ENCODE measurements around the gene SNTG2.

Gene SNTG2

DNA sequence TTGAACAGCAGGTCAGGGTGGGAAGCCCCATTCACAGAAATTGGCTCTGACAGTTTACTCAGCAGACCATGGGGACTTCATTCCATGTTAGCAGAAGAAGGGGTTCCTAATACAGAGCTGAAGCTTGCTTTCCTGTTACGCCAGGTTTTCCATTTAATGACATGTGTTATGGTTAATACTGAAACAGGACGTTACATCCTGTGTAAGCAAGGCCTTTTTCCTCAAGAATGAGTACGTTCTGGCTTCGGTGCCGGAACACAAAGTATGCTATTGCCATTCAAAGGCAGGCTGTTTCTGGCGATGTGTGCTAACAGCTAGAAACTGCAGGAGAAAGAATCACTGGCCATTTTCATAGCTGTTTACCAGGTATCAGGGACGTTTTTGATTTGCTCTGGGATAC is 190.4 kb downstream of the SNTG2 start:
- TF ChIP-seq GATA1 (IDR thresholded peaks at IDR 0.05; ENCODE audit: low read depth, low read length), result no peak
- DNase-seq, result no peak

DNA sequence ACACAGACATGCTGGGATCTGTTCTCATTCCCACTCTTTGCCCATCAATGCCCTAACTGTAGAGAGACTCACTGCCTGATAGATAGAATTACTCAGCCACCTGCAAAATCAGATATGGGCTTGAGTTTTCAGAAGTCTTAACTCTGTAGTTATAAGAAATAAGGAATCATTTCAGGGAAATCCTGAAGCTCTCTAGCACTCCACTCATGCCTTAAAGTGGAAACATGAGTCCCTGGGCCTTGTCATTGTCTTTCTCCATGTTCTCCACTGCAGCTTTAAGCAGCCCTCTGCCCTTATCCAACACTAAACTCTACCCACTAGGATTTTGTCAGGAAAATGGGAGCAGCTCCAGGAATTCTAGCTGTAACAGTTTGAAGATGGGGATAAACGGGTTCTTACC is 192.5 kb downstream of the SNTG2 start:
- TF ChIP-seq GATA1 (IDR thresholded peaks at IDR 0.05; ENCODE audit: low read depth, low read length), result no peak
- no peak for TF ChIP-seq POLR2A (IDR thresholded peaks at IDR 0.05; ENCODE audit: low read length)
- no peak for DNase-seq

DNA sequence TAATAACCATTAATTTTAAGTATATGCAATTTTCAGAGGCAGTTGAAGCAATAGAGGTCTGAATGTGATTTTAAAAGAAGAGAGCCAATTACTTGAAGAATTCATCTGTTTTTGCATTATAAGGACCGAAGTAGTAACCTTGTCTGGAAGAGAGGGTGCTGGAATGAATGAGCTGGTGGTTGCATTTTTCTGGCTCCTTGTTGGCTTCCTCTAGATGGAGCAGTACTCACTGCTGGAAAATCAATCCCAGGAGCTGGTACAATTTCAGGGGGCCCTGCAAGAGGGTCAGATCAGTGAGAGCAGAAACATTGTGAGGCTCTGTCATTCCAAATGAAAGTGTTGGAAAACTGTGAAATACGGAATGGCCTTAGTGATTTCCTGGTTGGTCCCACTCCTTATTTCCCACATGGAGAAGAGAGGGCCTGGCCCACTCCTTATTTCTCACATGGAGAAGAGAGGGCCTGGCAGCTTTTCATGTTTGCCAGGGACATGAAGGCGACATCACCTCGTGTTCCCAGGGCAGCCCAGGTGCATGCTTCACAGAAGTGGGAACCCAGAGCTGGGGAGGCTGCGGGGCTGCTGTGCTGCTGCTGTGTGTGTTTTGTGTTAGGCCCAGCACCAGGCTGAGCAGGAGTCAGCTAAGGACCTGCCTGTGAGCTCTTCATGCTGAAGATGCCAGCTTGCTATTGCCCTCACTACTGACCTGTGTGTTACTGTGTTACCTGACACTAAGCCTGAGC is 197.4 kb downstream of the SNTG2 start:
- TF ChIP-seq POLR2A (IDR thresholded peaks at IDR 0.05; ENCODE audit: low read length), result no peak
- TF ChIP-seq GATA1 (IDR thresholded peaks at IDR 0.05; ENCODE audit: low read depth, low read length), result no peak

DNA sequence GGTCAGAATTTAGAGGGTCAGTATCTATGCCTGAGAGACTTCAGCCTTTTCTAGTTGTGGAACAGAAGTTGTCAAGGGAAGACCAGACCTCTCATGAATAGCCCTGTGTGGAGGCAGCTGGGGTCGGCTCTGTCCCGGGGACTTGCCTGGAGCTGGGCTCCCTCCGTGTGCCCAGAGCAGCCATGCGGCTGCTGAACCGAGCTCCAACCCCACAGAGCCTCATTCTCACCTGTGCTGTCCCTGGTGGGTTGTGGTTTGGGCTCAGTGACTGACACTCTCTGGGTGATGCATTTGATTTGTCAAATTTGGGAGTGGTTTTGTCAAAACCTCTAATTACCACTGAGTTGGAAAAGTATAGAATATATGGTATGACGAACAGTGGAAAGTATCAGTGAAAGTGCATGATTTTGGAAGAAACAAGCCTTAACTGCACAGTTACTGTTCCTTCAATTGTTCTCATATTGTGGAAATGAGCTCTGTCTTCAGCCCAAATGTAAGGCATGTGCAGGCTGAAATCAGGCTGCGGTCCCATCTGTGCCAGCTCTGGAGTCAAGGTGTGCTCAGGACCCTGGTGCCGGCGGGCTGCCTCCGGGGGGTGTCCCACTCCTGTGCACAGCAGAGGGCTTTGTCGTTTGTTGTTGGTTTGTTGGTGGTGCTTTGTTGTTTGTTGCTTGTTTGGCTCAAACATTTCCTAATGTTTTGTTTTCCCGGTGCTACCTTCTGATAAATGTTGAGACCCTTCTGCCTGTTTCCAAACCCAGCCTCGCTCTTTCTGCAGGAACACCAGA is 200.3 kb downstream of the SNTG2 start:
- DNase-seq, result no peak
- TF ChIP-seq POLR2A (IDR thresholded peaks at IDR 0.05; ENCODE audit: low read length), result no peak
- no peak for TF ChIP-seq GATA1 (IDR thresholded peaks at IDR 0.05; ENCODE audit: low read depth, low read length)

More for the DNA sequence above, 197.4 kb downstream of the SNTG2 start:
- DNase-seq, result no peak

DNA sequence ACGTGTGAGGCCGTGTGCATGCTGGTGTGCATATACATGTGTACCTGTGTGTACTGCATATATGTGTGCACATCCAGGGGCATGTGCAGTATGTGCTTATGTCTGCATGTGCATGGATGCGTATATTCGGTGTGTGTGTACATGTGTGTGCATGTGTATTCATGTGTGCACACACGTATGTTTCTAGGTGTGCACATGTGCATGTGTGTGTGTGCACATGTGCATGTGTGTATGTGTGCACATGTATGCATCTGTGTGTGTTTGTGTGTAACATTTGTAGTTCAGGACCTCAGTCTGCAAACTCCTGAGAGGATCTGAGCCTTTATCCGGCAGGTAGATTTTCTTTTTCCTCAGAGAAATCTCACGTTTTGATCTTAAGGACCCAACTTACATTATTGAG is 201.7 kb downstream of the SNTG2 start:
- no peak for TF ChIP-seq POLR2A (IDR thresholded peaks at IDR 0.05; ENCODE audit: low read length)
- no peak for TF ChIP-seq GATA1 (IDR thresholded peaks at IDR 0.05; ENCODE audit: low read depth, low read length)
- no peak for DNase-seq

DNA sequence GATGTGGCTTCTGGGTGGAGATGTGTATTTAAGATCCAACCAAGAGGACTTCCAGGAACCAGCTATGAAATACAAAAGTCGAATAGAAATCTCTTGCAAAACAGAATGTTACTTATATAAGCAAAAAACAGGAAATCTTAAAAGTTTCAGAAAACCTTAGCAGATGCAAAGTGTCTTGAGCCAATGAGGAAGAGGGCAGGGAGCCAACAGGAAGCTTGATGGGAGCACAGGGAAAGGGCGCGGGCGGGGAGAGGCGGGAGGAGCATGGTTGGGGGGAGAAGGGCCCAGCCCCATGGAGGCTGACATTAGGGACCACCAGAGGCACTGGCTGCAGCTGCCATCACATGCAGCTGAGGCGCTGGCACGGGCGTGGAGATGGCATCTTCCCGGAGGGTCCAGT is 203.3 kb downstream of the SNTG2 start:
- TF ChIP-seq POLR2A (IDR thresholded peaks at IDR 0.05; ENCODE audit: low read length) (no peak), GATA1 (IDR thresholded peaks at IDR 0.05; ENCODE audit: low read depth, low read length) (no peak)
- no peak for DNase-seq

DNA sequence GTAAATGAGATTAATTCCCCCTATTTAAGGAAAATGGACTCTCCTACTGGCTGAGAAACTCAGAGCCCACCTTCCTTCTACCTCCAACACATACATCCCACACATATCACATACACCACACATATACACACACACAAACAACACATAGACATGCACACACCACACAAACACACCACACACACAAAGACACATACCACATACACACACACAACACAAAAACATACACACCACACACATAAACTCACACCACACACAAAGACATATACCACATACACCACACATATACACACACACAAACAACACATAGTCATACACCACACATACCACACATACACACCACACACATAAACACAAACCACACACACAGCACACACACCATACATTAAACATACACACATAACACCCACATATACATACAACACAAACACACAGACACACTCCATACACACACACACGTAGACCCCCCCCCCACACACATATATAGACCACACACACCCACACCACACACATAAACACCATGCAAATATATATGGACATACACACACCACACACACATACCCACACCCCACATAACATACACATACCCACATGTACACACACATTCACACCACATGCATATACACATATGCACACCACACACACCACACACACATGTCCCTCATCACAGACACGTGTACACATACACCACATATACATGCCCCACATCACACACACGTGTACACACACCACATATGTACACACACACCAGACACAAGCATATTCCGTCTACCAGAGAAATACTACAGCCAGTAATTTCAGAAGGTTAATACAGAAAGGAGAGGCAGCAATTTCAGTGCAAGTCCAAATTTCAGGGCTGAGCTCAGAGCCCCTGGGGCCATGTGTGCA is 204.3 kb downstream of the SNTG2 start:
- TF ChIP-seq GATA1 (IDR thresholded peaks at IDR 0.05; ENCODE audit: low read depth, low read length), result no peak
- no peak for TF ChIP-seq POLR2A (IDR thresholded peaks at IDR 0.05; ENCODE audit: low read length)
- DNase-seq, result no peak

DNA sequence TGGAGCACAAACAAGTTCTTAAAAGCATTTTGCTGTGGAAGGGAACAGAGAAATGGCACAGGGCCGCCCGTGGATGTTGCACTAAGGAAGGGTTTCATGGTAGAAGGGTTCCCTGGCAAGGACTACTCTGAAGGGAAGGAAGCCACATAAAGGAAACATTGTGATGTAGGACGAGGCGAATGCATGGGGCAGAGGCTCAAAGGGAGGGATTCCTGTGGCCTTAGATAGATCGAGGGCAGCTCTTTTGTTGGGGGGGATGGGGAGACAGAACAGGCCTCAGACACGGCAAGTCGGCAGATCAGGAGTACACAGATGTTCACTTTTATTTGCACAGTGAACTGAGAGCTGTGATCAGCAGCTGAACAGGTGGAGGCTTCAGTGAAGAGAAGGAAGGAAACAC is 205.4 kb downstream of the SNTG2 start:
- TF ChIP-seq POLR2A (IDR thresholded peaks at IDR 0.05; ENCODE audit: low read length) (no peak), GATA1 (IDR thresholded peaks at IDR 0.05; ENCODE audit: low read depth, low read length) (no peak)
- DNase-seq, result no peak

DNA sequence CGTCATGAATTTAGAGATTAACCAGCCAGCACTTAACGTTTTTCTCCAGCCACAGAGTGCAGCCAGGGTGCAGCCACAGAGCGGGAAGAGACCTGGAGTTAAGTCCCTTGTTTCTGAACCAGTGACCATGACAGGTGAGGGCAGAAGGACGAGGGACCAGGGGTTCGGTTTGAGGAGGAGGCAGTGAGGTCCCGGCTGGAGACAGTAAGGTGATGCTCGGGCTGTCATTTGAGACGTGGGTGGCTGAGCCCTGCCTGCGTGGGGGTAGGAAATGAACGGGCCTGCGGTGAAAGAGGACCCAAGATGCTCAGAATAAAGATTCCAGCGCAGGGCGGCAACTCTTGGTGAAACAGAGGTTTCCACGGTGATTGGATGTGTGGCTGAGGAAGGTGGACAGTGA is 205.9 kb downstream of the SNTG2 start:
- no peak for TF ChIP-seq GATA1 (IDR thresholded peaks at IDR 0.05; ENCODE audit: low read depth, low read length)
- no peak for DNase-seq

DNA sequence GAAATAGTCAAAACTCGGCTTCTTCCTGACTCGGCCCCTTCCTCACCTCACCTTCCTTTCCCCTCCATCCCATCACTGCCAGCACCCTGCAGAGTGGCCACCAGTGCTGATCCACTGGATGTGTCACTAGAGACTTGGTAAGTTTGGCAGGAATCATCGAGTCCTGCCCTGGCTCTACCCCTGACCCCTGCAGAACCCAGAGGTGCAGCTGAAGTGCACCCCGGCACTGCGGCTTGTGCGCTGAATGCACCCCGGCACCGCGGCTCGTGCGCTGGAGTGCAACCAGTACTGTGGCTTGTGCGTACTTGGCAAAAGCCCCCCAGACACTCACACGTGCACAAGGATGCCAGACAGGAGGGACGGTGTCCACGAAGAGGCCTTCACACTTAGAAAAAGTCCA is 206.5 kb downstream of the SNTG2 start:
- no peak for DNase-seq
- TF ChIP-seq GATA1 (IDR thresholded peaks at IDR 0.05; ENCODE audit: low read depth, low read length), result no peak
- TF ChIP-seq POLR2A (IDR thresholded peaks at IDR 0.05; ENCODE audit: low read length), result no peak

DNA sequence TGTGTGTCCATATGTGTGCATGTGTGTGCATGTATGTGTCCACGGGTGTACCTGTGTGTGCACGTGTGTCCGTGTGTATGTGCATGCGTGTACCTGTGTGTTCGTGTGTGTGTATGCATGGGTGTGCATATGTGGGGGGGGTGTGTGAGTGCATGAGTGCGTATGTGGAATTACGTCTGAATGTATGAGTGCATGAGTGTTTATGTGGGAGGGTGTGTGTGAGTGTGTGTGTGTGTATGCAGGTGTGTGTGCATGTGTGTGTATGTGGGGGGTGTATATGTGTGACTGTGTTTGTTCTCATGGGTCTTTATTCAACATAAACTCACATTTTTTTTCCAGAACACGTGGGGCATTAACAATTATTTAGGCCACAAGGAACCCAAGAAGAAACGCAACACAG is 208.4 kb downstream of the SNTG2 start:
- DNase-seq, result no peak
- TF ChIP-seq POLR2A (IDR thresholded peaks at IDR 0.05; ENCODE audit: low read length) (no peak), GATA1 (IDR thresholded peaks at IDR 0.05; ENCODE audit: low read depth, low read length) (no peak)

DNA sequence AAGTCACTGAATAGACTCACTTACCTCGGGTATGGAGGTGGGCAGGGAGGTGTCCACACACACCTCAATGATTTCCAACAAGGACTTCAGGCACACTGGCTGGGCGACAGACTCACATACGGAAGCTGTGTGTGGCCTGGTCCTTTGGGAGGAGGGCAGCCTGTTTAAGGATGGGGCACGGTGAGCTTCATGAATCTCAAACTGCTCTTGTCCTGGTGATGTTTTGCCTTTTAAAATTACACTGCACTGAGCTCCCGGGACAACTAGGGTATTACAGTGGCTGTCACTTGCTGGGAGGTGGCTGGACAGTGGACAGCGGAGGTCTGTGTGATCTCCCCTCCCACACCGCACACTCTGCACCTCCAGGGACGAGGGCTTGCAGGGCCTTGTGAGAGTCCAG is 211.6 kb downstream of the SNTG2 start:
- DNase-seq, result no peak
- TF ChIP-seq GATA1 (IDR thresholded peaks at IDR 0.05; ENCODE audit: low read depth, low read length), result no peak

DNA sequence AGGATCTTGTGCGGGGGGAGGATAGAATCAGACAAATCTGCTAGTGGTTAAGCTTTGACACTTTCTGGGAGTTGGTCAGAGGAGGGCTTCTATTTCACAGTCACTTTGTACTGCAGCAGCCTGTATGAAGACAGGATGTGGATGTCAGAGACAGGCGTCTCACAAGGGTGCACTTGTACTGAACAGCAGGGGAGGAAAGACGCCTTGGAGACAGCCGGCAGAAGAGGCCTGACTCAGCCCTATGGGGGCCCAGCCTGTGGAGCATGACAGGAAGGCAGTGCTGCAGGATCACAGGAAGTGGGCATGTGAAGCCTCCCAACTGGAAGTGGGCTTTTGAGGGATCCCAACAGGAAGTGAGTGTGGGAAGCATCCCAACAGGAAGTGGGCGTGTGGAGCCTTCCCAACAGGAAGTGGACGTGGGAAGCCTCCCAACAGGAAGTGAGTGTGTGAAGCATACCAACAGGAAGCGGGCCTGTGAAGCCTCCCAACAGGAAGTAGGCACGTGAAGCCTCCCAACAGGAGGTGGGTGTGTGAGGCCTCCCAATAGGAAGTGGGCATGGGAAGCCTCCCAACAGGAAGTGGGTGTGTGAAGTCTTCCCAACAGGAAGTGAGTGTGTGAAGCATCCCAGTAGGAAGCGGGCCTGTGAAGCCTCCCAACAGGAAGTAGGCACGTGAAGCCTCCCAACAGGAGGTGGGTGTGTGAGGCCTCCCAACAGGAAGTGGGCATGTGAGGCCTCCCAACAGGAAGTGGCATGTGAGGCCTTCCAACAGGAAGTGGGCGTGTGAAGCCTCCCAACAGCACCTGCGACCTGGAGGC is 212.3 kb downstream of the SNTG2 start:
- no peak for DNase-seq
- TF ChIP-seq POLR2A (IDR thresholded peaks at IDR 0.05; ENCODE audit: low read length) (no peak), GATA1 (IDR thresholded peaks at IDR 0.05; ENCODE audit: low read depth, low read length) (no peak)

Data from erythroblast (primary cell).